A673 (cell line): Measurements from ENCODE around the gene LENG8. TPM values are rescaled to one million over a fixed set of nuclear protein-coding genes. Genes with fewer than 3 reads are reported as not detected.

ENCODE experiments used
- BruUV-seq: library from RNA; stranded (reverse); fragments of 400-500 nt; replicated peaks from 2 replicates; lab custom pipeline; 2021; lab: Mats Ljungman, UMichigan
- CTCF ChIA-PET: fragments of 300-600 bp; sonication (Branson Sonifier 250); formaldehyde crosslinking; loops from one replicate; lab custom pipeline; 2022; ENCODE audit warnings: antibody characterized with exemption; lab: Charles Lee
- POLR2A ChIA-PET: fragments of 300-600 bp; sonication (Branson Sonifier 250); formaldehyde crosslinking; loops from one replicate; lab custom pipeline; 2022; ENCODE audit warnings: antibody characterized with exemption; ENCODE audit not compliant: low non-redundant PET; lab: Charles Lee
- DNase-seq: peaks from one replicate; pipeline ENCODE4 v3.0.0-alpha.2; 2015; ENCODE audit warnings: low spot score
- H3K27ac ChIP-seq: fragments of 200-600 bp; sonication (generic); 2 replicates; pipeline ENCODE4 v1.5.1; 2016; ENCODE audit warnings: mixed run types, low read depth, mild to moderate bottlenecking, mixed read lengths, antibody characterized with exemption, low read length; ENCODE audit not compliant: poor library complexity, severe bottlenecking
- H3K27me3 ChIP-seq: fragments of 200-600 bp; sonication (generic); replicated peaks from 2 replicates; pipeline ENCODE4 v1.6.1; 2017; ENCODE audit warnings: mixed run types, low read depth, mild to moderate bottlenecking, mixed read lengths, antibody characterized with exemption, low read length; ENCODE audit not compliant: insufficient read depth, poor library complexity
- H3K36me3 ChIP-seq: fragments of 200-600 bp; sonication (generic); 2 replicates; pipeline ENCODE4 v1.6.1; 2016; ENCODE audit warnings: mixed run types, mild to moderate bottlenecking, mixed read lengths, antibody characterized with exemption, low read length; ENCODE audit not compliant: insufficient read depth, poor library complexity, severe bottlenecking
- H3K4me1 ChIP-seq: fragments of 200-600 bp; sonication (generic); 2 replicates; pipeline ENCODE4 v1.6.1; 2017; ENCODE audit warnings: mixed run types, mild to moderate bottlenecking, mixed read lengths, antibody characterized with exemption, low read length; ENCODE audit not compliant: insufficient read depth, poor library complexity, severe bottlenecking
- H3K4me3 ChIP-seq: fragments of 200-600 bp; sonication (generic); 2 replicates; pipeline ENCODE4 v1.5.1; 2016; ENCODE audit warnings: low read depth, mixed run types, mild to moderate bottlenecking, mixed read lengths, low read length; ENCODE audit not compliant: poor library complexity, severe bottlenecking
- H3K9me3 ChIP-seq: fragments of 200-600 bp; sonication (generic); 2 replicates; pipeline ENCODE4 v1.6.1; 2016; ENCODE audit warnings: mixed run types, low read depth, mild to moderate bottlenecking, mixed read lengths, antibody characterized with exemption, low read length; ENCODE audit not compliant: poor library complexity, severe bottlenecking
- CTCF ChIP-seq: fragments of 300-800, 200-600 bp; sonication (generic); conservative IDR thresholded peaks from 2 replicates; pipeline ENCODE4 v1.5.1; 2017; ENCODE audit warnings: low read depth, mild to moderate bottlenecking, antibody characterized with exemption, low read length, moderate library complexity, mixed read lengths
- EZH2 ChIP-seq: fragments of 200-600 bp; sonication (generic); IDR thresholded peaks from 2 replicates; pipeline ENCODE4 v1.6.1; 2017; ENCODE audit warnings: borderline replicate concordance, low read depth, mild to moderate bottlenecking, mixed read lengths, antibody characterized with exemption, low read length; ENCODE audit not compliant: poor library complexity, severe bottlenecking
- intact Hi-C: fragments of 100-400 bp; cut with micrococcal nuclease; formaldehyde crosslinking; loops from one replicate; pipeline ENCODE4 v1.10.0; 2022; ENCODE audit not compliant: unreplicated experiment
- total RNA-seq: library from RNA; stranded (reverse); gene quantifications from 2 replicates; pipeline ENCODE4 v1.2.3, GENCODE V29; 2021

The LENG8 gene
- total RNA-seq, 1 experiment from 2014 or later = 129 TPM

- H3K4me1 ChIP-seq = peaks cover 16% of the 10 kb centered on the region
- H3K36me3 ChIP-seq = no peaks in the 10 kb centered on the region
- intact Hi-C loops = no loop called here
- BruUV-seq = no TSS peak
- DNase-seq = no peak
- ChIA-PET POLR2A (no interaction called here), CTCF (interaction anchor here (0.6 to 0.7 kb wide), 2 partner anchors 53 to 1067 kb away, joined by 4 to 5 read pairs; no protein-coding TSS in a partner anchor)
- H3K9me3 ChIP-seq = no peaks in the 10 kb centered on the region
- H3K27ac ChIP-seq = no peak overlapping the region
- no peak overlapping the region for H3K4me3 ChIP-seq
- TF ChIP-seq EZH2 = no peak
- no peak for TF ChIP-seq CTCF
- H3K27me3 ChIP-seq = peaks cover 4% of the 10 kb centered on the region
These were observed 21.4 kb upstream of the LENG8 start for GRCh38 chr19:54427586-54427985.

GRCh38 chr19:54428323-54429175 is 20.4 kb upstream of the LENG8 start:
- Histone ChIP-seq H3K27me3 (peaks cover 4% of the 10 kb centered on the region), H3K27ac (no peak overlapping the region), H3K36me3 (no peaks in the 10 kb centered on the region), H3K4me1 (peaks cover 16% of the 10 kb centered on the region), H3K4me3 (no peak overlapping the region), H3K9me3 (no peaks in the 10 kb centered on the region)
- BruUV-seq = no TSS peak
- intact Hi-C loops = no loop called here
- ChIA-PET CTCF (no interaction called here), POLR2A (interaction anchor here (0.6 kb wide), 1 partner anchor 12 kb away, joined by 11 read pairs; no protein-coding TSS in a partner anchor)
- DNase-seq = no peak
- TF ChIP-seq EZH2 = no peak
- no peak for TF ChIP-seq CTCF

GRCh38 chr19:54429176-54429495 is 19.9 kb upstream of the LENG8 start:
- peaks cover 16% of the 10 kb centered on the region for H3K4me1 ChIP-seq
- H3K27me3 ChIP-seq = peaks cover 4% of the 10 kb centered on the region
- DNase-seq = no peak
- no peak overlapping the region for H3K4me3 ChIP-seq
- no peak overlapping the region for H3K27ac ChIP-seq
- CTCF ChIA-PET = no interaction called here
- intact Hi-C loops = no loop called here
- no peak for TF ChIP-seq CTCF
- no peak for TF ChIP-seq EZH2
- H3K36me3 ChIP-seq = no peaks in the 10 kb centered on the region
- no peaks in the 10 kb centered on the region for H3K9me3 ChIP-seq
- POLR2A ChIA-PET = no interaction called here
- no TSS peak for BruUV-seq
